PC-3 (cell line): ENCODE data around the gene GABRP. TPM values are rescaled to one million over a fixed set of nuclear protein-coding genes. Genes with fewer than 3 reads are reported as not detected.

ENCODE experiments used
- ATAC-seq: fragments of 200-7000 bp; cut with Tn5 transposase; 2 replicates; pipeline ENCODE4 v1.9.1; 2020; ENCODE audit warnings: mild to moderate bottlenecking, moderate library complexity
- BruUV-seq: library from RNA; stranded (reverse); fragments of 400-500 nt; replicated peaks from 2 replicates; lab custom pipeline; 2021; lab: Mats Ljungman, UMichigan
- CTCF ChIA-PET: fragments of 300-600 bp; sonication (Branson Sonifier 250); formaldehyde crosslinking; loops from one replicate; lab custom pipeline; 2022; ENCODE audit warnings: antibody characterized with exemption; lab: Charles Lee
- POLR2A ChIA-PET: fragments of 300-600 bp; sonication (Branson Sonifier 250); formaldehyde crosslinking; loops from one replicate; lab custom pipeline; 2022; ENCODE audit warnings: antibody characterized with exemption; ENCODE audit not compliant: unreplicated experiment; lab: Charles Lee
- DNase-seq: peaks from one replicate; pipeline ENCODE4 v3.0.0-alpha.2; 2015
- H2AFZ ChIP-seq: fragments of 300-600 bp; sonication (generic); 2 replicates; pipeline ENCODE4 v1.6.0; 2016; ENCODE audit warnings: antibody characterized with exemption, low read length
- H3F3A ChIP-seq: fragments of 300-600 bp; sonication (generic); one replicate; pipeline ENCODE4 v1.6.0; 2017; ENCODE audit warnings: antibody characterized with exemption, low read length, control low read depth, mild to moderate bottlenecking; ENCODE audit not compliant: unreplicated experiment
- H3K27ac ChIP-seq: fragments of 300-600 bp; sonication (generic); 2 replicates; pipeline ENCODE4 v1.5.1; 2016; ENCODE audit warnings: mild to moderate bottlenecking, low read length
- H3K27me3 ChIP-seq: fragments of 300-600 bp; sonication (generic); 2 replicates; pipeline ENCODE4 v1.6.1; 2016; ENCODE audit warnings: low read length, mixed read lengths
- H3K36me3 ChIP-seq: fragments of 300-600 bp; sonication (generic); 2 replicates; pipeline ENCODE4 v1.6.1; 2016; ENCODE audit warnings: low read depth, mixed run types, low read length, mixed read lengths
- H3K4me1 ChIP-seq: fragments of 300-600 bp; sonication (generic); 2 replicates; pipeline ENCODE4 v1.5.1; 2016; ENCODE audit warnings: low read length; ENCODE audit not compliant: insufficient read depth
- H3K4me2 ChIP-seq: fragments of 300-600 bp; sonication (generic); 2 replicates; pipeline ENCODE4 v1.6.0; 2016; ENCODE audit warnings: low read length
- H3K4me3 ChIP-seq: fragments of 300-600 bp; sonication (generic); 2 replicates; pipeline ENCODE4 v1.5.1; 2016; ENCODE audit warnings: mild to moderate bottlenecking, low read length, mixed read lengths
- H3K79me2 ChIP-seq: fragments of 300-600 bp; sonication (generic); 2 replicates; pipeline ENCODE4 v1.6.1; 2017; ENCODE audit warnings: low read length, mixed read lengths
- H3K9ac ChIP-seq: fragments of 300-600 bp; sonication (generic); 2 replicates; pipeline ENCODE4 v1.6.0; 2016; ENCODE audit warnings: mild to moderate bottlenecking, low read length
- H3K9me2 ChIP-seq: fragments of 300-600 bp; sonication (generic); replicated peaks from 2 replicates; pipeline ENCODE4 v1.6.1; 2016; ENCODE audit warnings: mixed run types, low read length, mixed read lengths
- H3K9me3 ChIP-seq: fragments of 300-600 bp; sonication (generic); 2 replicates; pipeline ENCODE4 v1.6.1; 2016; ENCODE audit warnings: low read length, mixed read lengths
- H4K20me1 ChIP-seq: fragments of 300-600 bp; sonication (generic); 2 replicates; pipeline ENCODE4 v1.6.1; 2016; ENCODE audit warnings: low read length, mixed read lengths
- CTCF ChIP-seq: fragments of 300-600 bp; sonication (generic); conservative IDR thresholded peaks from 2 replicates; pipeline ENCODE4 v1.5.1; 2017; ENCODE audit warnings: antibody characterized with exemption, low read depth, mild to moderate bottlenecking, low read length
- EZH2 ChIP-seq: fragments of 300-600 bp; sonication (generic); IDR thresholded peaks from one replicate; pipeline ENCODE4 v1.6.1; 2017; ENCODE audit warnings: antibody characterized with exemption, mild to moderate bottlenecking, low read length; ENCODE audit not compliant: unreplicated experiment
- EZH2phosphoT487 ChIP-seq: fragments of 300-600 bp; sonication (generic); IDR thresholded peaks from 2 replicates; pipeline ENCODE4 v1.6.1; 2018; ENCODE audit warnings: mild to moderate bottlenecking, antibody characterized with exemption, low read length, borderline replicate concordance
- intact Hi-C: fragments of 100-400 bp; cut with micrococcal nuclease; formaldehyde crosslinking; loops from 2 replicates; pipeline ENCODE4 v1.9.0; 2023
- total RNA-seq: library from RNA; depleted of rRNA; stranded (reverse); fragments of >200 nt; gene quantifications from 2 replicates; pipeline ENCODE4 v1.2.3, GENCODE V29; 2014

The GABRP gene
- total RNA-seq, 1 experiment from 2014 or later, result not detected

DNA sequence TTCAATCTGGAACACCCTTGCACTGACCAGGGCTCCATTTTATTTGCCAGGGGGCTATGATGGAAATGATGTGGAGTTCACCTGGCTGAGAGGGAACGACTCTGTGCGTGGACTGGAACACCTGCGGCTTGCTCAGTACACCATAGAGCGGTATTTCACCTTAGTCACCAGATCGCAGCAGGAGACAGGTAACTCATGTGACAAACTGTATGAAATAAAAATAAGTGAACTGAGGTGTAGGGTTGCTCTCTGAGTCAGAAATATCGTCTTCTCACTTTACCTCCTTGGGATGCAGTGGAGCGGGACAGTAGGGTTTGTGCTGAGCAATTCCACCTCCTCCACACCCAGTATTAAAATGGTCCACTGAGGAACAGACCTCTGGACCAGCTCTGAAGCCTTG is 22.1 kb downstream of the GABRP start:
- CTCF ChIA-PET, result no interaction called here
- intact Hi-C loops, result loop anchor here (5.0 kb wide), 2 partner anchors 347 to 367 kb away; no protein-coding TSS in a partner anchor
- no peaks in the 10 kb centered on the region for H3K9me2 ChIP-seq
- no peaks in the 10 kb centered on the region for H3K79me2 ChIP-seq
- H3K27ac ChIP-seq, result no peak overlapping the region
- ATAC-seq, result no peak
- POLR2A ChIA-PET, result no interaction called here
- H3K36me3 ChIP-seq, result no peaks in the 10 kb centered on the region
- no peak overlapping the region for H2AFZ ChIP-seq
- BruUV-seq, result no TSS peak
- H3K9ac ChIP-seq, result no peak overlapping the region
- H3K4me2 ChIP-seq, result no peak overlapping the region
- no peak for DNase-seq
- H3K4me1 ChIP-seq, result no peaks in the 10 kb centered on the region
- no peak for TF ChIP-seq EZH2
- TF ChIP-seq EZH2phosphoT487, result no peak
- no peak for TF ChIP-seq CTCF
- H3F3A ChIP-seq, result no peaks in the 10 kb centered on the region
- no peak overlapping the region for H3K4me3 ChIP-seq
- H4K20me1 ChIP-seq, result no peaks in the 10 kb centered on the region
- H3K9me3 ChIP-seq, result no peaks in the 10 kb centered on the region
- H3K27me3 ChIP-seq, result no peaks in the 10 kb centered on the region

DNA sequence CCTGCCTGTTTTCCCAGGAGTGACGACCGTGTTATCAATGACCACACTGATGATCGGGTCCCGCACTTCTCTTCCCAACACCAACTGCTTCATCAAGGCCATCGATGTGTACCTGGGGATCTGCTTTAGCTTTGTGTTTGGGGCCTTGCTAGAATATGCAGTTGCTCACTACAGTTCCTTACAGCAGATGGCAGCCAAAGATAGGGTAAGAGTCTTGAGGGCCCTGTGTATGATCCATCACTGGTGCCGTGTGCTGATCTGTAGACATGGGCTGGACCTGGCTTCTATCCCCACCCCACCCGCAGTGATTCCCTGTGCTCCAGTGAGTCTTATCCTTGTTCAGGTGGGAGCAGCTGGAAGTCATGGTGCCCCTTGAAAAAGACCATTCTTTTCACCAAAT is 26.0 kb downstream of the GABRP start:
- no peaks in the 10 kb centered on the region for H3K79me2 ChIP-seq
- TF ChIP-seq EZH2 (no peak), CTCF (peak; percentile 52), EZH2phosphoT487 (no peak)
- CTCF ChIA-PET, result interaction anchor here (0.6 to 1.0 kb wide), 3 partner anchors 86 to 343 kb away, joined by 3 to 5 read pairs (median 3); no protein-coding TSS in a partner anchor
- no peaks in the 10 kb centered on the region for H3K36me3 ChIP-seq
- H3K27me3 ChIP-seq, result no peaks in the 10 kb centered on the region
- no peaks in the 10 kb centered on the region for H3K9me3 ChIP-seq
- no peaks in the 10 kb centered on the region for H3K9me2 ChIP-seq
- no peaks in the 10 kb centered on the region for H4K20me1 ChIP-seq
- no peak overlapping the region for H2AFZ ChIP-seq
- H3K27ac ChIP-seq, result no peak overlapping the region
- H3K4me2 ChIP-seq, result no peak overlapping the region
- ATAC-seq, result peak; percentile 93
- H3K4me1 ChIP-seq, result no peaks in the 10 kb centered on the region
- BruUV-seq, result no TSS peak
- peak; percentile 59 for DNase-seq
- no peak overlapping the region for H3K4me3 ChIP-seq
- H3K9ac ChIP-seq, result no peak overlapping the region
- H3F3A ChIP-seq, result no peaks in the 10 kb centered on the region
- intact Hi-C loops, result loop anchor here (1.0 to 5.0 kb wide), 5 partner anchors 87 to 528 kb away; no protein-coding TSS in a partner anchor
- POLR2A ChIA-PET, result no interaction called here

DNA sequence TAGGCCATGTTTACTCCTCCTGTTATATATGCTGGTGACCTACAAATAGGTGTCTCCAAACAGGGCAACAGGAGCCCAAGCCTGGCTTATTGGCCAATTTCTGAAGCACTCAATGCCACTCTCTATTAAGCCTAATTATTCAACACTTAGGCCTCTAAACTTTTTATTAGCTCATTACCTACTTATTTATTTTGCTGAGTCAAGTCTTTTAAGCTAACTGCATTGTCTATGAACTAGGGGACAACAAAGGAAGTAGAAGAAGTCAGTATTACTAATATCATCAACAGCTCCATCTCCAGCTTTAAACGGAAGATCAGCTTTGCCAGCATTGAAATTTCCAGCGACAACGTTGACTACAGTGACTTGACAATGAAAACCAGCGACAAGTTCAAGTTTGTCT is 28.2 kb downstream of the GABRP start:
- no peak overlapping the region for H3K9ac ChIP-seq
- H3K9me3 ChIP-seq, result no peaks in the 10 kb centered on the region
- H3K27me3 ChIP-seq, result no peaks in the 10 kb centered on the region
- H4K20me1 ChIP-seq, result no peaks in the 10 kb centered on the region
- TF ChIP-seq EZH2, result no peak
- no peak for TF ChIP-seq CTCF
- no peak for TF ChIP-seq EZH2phosphoT487
- H3K79me2 ChIP-seq, result no peaks in the 10 kb centered on the region
- H3K4me3 ChIP-seq, result no peak overlapping the region
- no TSS peak for BruUV-seq
- ChIA-PET CTCF (no interaction called here), POLR2A (no interaction called here)
- H3K36me3 ChIP-seq, result no peaks in the 10 kb centered on the region
- DNase-seq, result no peak
- intact Hi-C loops, result no loop called here
- H3K4me2 ChIP-seq, result no peak overlapping the region
- H2AFZ ChIP-seq, result no peak overlapping the region
- no peaks in the 10 kb centered on the region for H3K4me1 ChIP-seq
- no peaks in the 10 kb centered on the region for H3F3A ChIP-seq
- H3K27ac ChIP-seq, result no peak overlapping the region
- ATAC-seq, result no peak
- no peaks in the 10 kb centered on the region for H3K9me2 ChIP-seq
